GM21515 (cell line): ENCODE results near the gene DUT.

ENCODE experiments used
- ATAC-seq: cut with Tn5 transposase; IDR thresholded peaks from one replicate; pipeline ENCODE4 v1.9.1; 2021; ENCODE audit not compliant: unreplicated experiment

The DUT gene

GRCh38 chr15:48367483-48367882, 36.3 kb downstream of the DUT start:
- ATAC-seq: no peak

- ATAC-seq: no peak
Measured at GRCh38 chr15:48370460-48370859, 39.2 kb downstream of the DUT start.

- no peak for ATAC-seq
Measured at GRCh38 chr15:48371550-48371949, 40.3 kb downstream of the DUT start.

GRCh38 chr15:48371961-48372360, 40.7 kb downstream of the DUT start:
- no peak for ATAC-seq

- no peak for ATAC-seq
Measured at GRCh38 chr15:48373821-48374451, 42.7 kb downstream of the DUT start.

- ATAC-seq: no peak
Measured at GRCh38 chr15:48374472-48374871, 43.2 kb downstream of the DUT start.

- ATAC-seq: no peak
Measured at GRCh38 chr15:48375767-48376166, 44.5 kb downstream of the DUT start.

GRCh38 chr15:48380198-48380597, 49.0 kb downstream of the DUT start:
- ATAC-seq: no peak

- ATAC-seq: no peak
Measured at GRCh38 chr15:48381861-48382260, 50.6 kb downstream of the DUT start.

GRCh38 chr15:48383031-48383430, 51.8 kb downstream of the DUT start:
- ATAC-seq: no peak

- no peak for ATAC-seq
Measured at GRCh38 chr15:48384616-48385015, 53.4 kb downstream of the DUT start.

- ATAC-seq: no peak
Measured at GRCh38 chr15:48385031-48385830, 54.0 kb downstream of the DUT start.

GRCh38 chr15:48388016-48388851, 57.0 kb downstream of the DUT start:
- ATAC-seq: no peak

GRCh38 chr15:48388910-48389309, 57.7 kb downstream of the DUT start:
- ATAC-seq: no peak

GRCh38 chr15:48389691-48390143, 58.5 kb downstream of the DUT start:
- no peak for ATAC-seq

- ATAC-seq: no peak
Measured at GRCh38 chr15:48391950-48392349, 60.7 kb downstream of the DUT start.

- no peak for ATAC-seq
Measured at GRCh38 chr15:48392356-48392755, 61.1 kb downstream of the DUT start.
